NCI-H2029 treated with DMSO at 0.1 percent for 48 hours (cell line): ENCODE data around the gene FARS2.
A peak's percentile ranks its signal among the peaks of the same experiment; 100 is the strongest.

ENCODE experiments used
- DNase-seq: peaks from one replicate; lab custom pipeline; 2025; lab: John Stamatoyannopoulos, UW

FARS2 gene

DNA sequence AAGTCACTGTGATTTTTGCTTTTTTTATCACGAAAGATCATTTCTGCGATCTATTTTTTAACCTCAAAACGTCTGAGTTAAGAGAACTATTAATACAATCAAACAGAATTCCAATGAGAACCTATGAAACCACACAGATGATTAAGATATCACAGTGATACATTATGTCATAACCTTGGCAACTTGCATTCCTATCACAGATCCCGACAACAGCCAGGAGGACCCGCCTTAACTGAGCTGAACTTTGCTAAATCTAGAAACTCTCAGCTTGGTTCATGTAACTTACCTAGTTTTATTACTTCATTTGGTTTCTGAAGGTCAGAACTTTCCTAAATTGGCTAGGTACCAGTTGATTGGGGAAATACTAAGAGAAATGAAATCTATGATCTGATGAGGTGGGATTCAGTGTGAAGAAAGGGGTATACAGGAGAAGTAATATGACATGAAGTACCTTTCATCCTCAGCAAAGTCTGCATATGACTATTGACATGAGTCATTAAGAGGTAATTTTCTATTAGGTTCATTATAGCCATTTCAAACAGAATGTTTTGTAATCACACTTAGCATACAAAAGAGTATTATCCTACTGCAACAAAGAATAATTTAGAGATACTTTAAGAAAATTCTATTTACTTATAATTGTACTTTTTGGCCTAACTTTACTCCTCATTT, 11.7 kb upstream of the FARS2 start:
- DNase-seq = no peak

DNA sequence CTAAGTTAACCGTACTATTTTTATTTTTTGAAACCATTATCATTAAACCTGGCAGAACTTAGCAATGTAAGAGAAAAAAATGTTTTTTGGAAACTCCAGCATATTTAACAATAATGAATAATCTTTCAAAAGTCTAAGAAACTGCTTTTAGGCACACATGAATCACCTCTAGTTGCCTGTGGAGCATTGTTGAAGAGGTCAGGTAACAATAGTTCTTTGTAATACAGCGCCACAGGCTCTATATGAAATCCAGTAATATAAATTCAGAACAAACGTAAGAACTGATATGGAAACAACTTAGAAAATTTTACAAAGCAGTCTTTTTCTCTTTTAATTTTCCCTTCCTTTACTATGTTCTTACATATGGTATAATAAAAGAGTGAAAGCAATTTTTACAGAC, 10.9 kb upstream of the FARS2 start:
- DNase-seq = no peak

DNA sequence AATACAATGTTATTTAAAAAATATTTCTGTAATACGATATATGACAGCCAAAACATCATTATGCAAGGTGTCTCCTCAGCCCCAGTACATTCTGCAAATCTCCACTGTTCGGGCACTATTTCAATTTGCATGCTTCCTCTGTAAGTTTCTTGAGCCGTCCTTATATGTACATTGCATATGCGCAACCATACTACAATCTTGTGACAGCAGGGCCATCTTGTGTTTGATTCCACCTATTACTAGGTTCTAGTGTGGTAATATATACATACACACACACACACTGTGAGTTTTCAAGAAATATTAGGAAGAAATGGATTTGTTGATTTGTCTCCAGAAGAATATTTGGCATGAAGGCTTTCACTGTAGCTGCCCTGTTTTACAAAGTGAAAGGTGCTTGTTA, 10.4 kb upstream of the FARS2 start:
- DNase-seq = no peak

DNA sequence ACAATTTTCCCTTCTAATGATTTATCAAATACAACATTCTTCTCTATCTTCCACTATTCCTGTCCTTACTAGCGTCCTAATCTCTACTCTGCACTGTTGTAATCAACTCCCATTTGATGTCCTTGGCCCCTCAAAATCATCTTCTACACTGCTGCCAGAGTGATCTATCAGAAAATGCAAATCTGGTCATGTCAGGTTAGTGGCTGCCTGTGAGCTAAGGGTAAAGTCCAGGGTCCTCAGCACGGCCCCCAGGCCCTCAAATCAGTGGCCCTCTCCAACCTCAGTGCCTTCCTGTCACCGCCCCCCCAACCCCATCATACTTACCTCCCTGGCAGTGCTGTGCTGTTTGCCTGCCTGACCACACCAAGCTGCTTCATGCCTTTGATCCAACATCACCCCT, 4.4 kb upstream of the FARS2 start:
- no peak for DNase-seq

DNA sequence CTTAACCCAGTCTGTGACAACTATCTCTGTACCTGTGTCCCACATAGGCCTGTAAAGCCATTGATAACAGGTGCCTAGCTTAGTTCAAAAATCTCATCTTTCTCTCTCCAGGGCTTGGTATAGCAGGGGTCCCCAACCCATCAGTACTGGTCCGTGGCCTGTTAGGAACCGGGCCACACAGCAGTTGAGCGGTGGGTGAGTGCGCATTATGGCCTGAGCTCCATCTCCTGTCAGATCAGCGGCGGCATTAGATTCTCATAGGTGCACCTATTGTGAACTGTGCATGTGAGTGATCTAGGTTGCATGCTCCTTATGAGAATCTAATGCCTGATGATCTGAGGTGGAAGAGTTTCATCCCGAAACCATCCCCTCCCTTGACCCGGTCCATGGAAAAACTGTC, 3.9 kb upstream of the FARS2 start:
- no peak for DNase-seq

DNA sequence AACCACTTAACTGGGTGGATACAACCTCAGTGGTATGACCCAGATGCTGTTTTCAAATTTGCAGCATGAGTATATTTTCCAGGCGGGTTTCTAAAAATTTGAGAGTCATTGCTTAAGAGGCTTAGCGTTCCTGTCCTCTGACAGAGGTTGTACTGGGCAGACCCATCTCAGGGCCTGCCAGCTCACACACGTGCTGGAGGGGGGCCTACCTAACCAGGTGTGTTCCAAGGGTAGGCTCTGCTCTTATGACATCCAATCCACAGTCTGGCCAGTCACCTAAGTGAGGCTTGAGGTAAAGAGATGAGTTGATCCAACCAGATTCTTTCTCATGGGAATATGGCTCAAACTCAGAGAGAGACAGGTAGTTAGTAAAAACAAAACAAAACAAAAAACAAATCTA, 1.9 kb upstream of the FARS2 start:
- no peak for DNase-seq

DNA sequence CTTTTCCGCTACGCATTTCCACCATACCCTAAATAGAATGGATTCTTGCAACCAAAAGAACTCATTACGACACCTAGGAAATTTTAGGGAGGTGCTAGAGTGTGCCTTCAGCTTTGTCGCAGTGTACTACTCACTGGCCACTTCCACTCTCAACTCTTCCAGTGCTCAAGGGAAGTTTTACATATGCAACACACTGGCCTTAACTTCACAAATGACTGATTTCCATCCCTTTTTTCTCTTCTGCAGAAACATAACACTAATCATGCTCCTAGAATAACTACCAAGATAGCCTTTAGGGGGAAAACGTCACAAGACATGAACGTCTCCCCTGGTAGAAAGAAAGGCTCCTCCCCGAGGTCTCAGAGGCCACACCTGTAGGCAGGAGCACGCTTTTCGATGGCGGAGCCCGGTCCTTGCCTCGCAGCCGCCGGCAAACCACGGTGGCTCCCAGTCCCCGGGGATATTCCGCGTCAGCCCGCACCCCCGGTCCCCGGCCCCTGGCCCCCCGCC, 1.1 kb upstream of the FARS2 start:
- peak; percentile 63 for DNase-seq

DNA sequence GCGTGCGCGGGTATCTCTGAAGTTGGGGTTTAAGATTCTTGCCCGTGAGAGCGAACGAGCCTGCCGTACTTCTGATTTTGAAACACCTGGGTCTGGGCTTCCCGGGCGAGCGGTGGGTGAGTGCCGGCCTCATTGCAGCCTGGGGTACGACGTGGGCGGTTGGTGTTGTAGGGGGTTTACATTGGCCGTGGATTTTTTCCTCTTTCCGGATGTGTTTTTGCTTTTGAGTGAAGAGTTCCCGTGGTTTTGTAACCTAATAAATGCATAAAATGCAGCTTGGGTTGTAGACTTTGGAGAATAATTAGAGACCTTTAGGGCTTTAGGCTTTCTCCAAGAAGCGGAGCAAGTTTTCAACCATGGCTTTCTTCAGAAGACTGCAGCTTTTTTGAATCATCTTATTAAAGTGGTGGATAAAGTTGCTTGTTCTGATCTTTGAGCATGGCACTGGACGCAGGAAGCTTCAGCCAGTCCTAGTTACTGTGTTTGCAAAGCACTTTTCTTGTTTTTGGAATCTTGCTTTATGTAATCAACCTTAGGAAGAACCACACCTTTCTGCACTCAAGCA, 314 bp downstream of the FARS2 start:
- peak; percentile 46 for DNase-seq

DNA sequence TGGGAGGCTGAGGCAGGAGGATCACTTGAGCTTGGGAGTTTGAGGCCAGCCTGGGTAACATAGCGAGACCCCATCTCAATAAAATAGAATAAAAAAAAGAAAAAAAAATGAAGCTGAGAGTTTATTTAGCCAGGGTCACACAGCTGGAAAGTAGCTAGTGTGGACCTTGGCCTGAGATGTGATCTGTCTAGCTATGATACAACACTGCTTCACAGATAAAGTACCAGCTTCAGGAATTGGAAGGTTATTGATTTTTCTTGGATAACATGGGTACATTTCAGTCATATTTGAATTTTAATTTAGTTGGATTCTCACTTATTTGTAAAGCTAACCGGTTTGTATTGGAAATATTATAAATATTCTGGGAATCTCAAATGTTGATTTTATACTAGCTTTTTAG, 5.1 kb downstream of the FARS2 start:
- DNase-seq = no peak

DNA sequence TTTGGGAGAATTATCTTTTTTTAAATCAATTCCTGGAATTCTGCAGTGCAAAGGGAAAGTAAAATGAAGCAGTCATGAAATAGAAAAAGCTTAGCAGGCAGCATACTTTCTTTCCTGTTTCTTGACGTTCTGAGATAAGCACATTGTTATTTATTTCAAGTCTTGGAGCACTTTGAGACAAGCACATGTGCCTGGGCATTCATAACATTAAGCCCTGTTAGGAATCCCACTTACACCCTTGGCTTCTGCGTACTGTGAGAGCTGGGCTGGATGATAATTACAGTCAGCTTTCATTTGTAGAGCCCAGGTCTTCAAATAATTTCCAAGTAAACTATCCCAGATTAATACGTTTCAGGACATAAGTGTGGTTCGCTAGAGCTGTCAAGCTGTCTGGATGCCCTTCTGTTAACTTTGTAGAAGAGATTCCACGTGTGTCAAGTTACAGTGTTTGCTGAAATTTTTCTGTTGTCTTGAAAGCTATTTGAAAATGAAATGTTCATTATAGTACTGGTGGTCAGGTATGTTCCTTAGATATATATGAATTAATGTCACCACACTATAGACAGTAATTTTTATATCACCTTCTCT, 8.9 kb downstream of the FARS2 start:
- DNase-seq = no peak

DNA sequence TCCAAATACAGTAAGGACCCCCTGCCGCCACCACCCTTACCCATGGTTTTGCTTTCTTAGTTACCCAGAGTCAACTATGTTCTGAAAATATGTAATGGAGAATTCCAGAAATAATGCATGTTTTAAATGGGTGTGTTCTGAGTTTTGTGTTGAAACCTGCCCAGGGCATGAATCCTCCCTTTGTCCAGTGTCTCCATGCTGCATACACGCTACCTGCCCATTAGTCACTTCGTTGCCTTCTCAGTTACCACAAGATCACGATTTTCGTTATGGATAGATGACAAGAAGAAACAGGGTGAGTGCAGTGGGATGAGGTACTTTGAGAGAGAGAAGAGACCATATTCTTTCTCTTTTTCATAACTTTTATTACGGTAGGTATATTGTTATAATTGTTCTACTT, 10.6 kb downstream of the FARS2 start:
- DNase-seq = no peak

DNA sequence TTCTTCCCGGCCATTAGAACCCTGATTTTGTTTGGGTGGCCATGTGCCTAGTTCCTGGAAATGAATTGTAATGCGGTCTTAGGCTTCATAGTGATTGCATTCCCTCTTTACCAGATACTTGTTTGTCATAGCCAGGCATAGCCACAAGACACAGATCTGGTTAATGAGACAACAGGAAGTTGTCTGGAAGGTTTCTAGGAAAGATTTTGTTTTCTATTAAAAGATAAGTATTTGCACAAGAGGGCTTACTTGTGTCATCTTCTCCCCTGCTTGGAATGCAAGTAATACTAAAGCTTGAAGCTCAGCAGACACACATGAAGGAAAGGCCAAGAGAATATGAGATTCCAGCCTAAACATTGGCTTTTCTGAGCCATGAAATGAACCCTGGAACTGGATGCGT, 12.9 kb downstream of the FARS2 start:
- DNase-seq = no peak

DNA sequence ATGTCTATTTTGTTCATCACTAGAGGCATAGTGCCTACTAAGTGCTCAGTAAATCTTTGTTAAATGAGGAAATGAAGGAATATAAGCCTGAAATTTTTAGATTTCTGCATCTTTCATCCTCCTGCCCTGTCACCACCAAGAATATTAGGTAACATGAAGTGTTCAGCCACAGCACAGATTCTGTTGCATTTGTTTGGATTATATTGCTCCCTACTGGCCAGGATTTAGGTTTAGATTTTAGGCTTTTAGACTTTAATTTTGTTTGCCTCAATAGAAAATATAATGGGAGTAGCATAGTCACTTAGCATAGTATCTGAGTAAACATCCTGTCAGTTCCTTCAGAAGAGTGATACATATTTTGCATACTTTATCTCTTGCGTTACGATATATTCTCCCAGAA, 14.2 kb downstream of the FARS2 start:
- no peak for DNase-seq

DNA sequence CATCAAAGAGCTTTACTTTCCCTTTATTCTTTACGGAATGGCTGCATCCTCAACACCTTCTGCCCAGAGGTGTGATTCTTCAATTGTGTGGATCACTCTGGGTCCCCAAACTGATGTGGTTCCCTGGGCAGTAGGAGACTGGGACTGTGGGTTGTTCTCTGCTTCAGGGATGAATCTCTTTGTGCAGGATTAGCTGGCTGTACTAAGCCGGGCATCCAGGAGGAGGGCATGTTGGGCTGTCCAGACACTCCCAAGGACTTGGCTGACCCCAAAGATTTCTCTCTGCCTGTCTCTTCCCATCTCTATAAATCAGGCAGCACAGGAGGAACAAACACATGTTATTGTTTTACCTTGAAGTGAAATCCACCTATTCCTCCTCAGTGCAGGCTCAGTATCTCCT, 15.3 kb downstream of the FARS2 start:
- DNase-seq = no peak

DNA sequence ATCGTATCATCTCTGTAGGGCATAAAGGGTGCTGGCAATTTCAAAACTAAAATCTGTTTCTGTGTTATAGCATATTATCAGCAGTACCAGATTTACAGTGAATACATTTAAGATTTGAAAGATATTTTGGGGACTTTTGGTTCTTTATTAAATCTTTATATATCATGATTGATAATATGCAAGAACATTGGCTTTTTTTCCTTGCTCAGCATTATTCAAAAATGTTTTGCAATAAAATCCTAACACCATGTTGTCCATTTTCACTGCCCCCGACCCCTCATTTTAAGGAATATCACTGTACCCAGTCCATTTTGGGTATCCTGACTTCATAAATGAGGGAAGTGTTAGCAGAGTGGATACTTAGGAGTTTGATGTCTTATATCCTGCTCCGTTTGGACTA, 16.3 kb downstream of the FARS2 start:
- no peak for DNase-seq

DNA sequence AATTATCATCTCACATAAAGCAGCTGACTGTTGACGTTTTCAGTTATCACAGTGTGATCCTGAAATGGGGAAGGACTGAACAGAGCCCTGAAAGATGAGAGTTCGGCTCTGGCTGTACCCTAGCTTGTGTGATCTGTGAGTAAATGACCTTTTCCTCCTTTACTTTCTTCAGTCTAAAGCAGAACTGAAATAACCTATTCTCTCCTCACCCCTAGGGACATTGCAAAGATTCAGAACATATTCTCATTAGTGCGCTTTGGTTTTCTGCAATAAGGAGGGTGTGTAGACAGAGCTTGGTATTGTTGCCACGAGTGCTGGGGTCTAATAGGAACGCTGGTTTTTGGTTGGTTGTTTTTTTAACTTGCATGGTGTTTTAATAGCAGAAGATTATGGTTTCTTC, 16.7 kb downstream of the FARS2 start:
- no peak for DNase-seq

DNA sequence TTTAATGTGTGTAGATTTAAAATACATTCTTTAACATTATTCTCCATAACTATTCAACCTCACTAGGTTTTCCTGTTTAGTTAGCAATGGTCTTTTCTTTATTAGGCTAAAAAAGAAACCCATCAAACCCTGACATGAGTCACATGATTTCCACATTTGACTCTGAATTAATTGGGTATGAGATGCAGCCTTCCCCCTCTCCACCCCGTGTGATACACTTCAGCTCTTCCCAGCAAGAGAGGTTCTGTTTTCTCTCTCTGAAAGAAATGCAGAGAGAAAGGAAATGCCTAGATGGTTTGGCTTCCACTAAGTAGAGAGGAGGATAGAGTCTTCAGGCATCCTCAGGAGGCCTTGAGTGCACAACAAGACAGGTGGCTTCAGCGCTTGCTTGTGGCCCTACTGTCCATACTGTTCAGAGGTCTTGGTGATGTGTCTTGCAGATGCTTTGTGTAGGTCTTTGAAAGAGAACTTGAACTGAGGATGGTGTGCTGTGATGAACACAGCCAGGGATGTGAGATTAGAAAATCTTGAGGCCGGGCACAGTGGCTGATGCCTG, 17.3 kb downstream of the FARS2 start:
- no peak for DNase-seq

DNA sequence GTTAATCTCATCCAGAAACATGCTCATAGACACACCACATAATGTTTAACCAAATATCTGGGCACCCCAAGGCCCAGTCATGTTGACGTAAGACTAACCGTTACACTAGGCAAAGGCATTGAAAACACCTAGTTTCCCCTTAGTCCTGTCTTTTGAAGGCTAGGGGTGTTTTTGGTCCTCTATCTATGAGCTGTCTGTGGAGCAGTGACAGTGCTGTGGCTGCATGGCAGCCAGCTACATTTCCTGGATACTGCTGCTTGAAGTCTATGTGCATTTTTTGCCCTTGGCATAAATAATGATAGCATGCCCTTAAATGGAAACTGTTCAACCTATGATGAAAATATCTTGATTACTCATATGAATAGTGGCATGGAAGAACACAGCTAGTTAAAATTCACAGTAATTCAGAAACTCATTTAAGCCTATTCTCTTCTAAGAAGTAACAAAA, 18.6 kb downstream of the FARS2 start:
- DNase-seq = no peak

DNA sequence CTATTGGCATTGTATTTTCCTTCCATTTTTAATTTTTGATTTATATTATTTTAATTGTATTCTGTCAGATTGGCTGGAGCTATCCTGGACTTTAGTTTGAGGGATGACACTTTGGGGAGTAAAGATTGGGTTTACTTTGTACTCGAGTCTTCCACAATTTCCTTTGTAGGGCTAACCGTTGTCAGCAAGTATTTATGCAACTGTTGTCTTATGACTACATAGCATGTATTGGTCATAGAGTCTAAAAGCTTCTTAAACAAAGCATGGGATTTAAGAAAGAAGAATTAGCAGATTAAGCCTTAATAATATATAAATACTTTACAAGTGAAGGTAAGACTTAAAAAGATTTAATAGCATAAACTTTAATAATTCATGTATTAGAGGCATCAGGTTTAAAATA, 19.6 kb downstream of the FARS2 start:
- no peak for DNase-seq

DNA sequence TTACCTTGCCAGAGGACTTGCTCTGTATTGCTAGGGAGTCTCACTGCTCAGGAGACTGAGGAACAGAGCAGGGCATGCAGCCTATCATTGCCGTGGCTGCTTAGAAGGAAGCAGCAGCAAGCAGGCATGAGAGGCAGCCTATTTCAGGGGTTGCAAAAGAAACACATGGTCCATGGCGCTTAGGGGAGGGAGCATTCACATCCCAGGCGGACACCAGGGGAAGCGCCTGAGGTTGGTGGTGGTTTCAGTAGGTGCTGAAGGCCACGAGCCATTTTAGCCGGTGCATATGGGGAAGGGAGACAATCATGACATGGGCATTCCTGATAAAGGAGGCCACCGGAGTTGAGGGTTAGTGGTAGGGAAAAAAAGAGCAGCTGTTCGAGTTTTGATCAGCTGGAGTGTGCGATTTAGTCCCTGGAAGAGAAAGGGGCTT, 20.9 kb downstream of the FARS2 start:
- no peak for DNase-seq

DNA sequence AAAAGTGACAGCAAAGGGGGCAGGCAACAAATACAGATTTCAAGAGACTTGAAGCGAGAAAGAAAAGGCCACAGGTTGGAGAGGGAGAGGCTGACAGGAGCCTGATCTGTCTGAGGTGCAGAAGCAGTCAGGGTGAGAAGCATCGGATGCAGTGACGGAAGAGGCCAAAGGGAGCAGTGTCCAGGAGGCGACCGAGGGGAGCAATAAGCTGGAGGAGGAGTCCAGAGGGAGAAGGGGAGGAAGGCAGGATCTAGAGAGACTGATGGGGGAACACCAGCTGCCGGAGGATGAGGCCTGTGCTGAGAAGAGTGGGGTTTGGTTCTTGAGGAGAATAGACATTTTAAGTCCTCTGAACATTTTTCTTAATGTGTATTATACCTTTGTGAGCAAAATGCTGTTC, 23.8 kb downstream of the FARS2 start:
- DNase-seq = no peak

DNA sequence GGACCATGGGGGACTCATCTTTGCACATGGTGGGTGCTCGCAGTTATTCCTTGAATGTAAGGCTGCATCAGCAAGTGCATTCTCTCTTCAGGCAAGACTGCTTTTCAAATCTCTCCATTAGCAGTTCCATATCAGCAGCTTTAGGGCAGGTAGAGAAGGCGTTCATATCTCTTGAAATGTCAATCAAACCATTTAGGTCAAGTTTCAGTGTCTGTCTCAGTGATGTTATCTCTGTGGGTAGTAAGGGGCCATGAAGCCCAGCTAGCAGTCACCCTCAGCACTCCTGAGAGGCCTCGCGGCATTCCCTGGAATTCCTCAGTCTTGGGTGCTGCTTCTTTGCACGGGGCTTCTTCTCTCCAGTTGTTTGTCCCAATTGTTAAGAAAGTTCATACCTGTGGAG, 24.2 kb downstream of the FARS2 start:
- no peak for DNase-seq

DNA sequence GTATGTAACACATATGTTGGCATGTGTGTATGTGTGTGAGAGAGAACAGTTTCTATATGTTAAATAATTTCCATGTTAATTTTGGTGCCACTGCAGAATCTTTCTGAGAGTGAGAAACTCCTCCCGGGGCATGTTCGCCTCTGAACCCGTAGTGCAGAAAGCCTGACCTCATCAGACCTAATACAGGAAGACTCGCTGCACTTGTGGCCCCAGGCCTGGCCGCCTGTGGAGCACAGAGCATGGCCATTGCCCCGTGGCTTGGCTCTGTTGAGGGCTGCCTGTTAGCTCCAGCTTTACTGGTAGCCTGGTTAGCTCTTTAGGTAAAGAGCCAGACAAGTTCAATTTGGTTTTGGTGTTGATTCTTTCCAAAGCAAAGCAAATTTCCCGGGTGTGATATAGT, 25.5 kb downstream of the FARS2 start:
- DNase-seq = no peak
